Spleen (tissue), 7 donors: ENCODE data around the gene RASAL3.

Experiments
- POLR2A ChIP-seq, 3 donors: fragments of 450-650 bp; IDR thresholded peaks; one replicate each; pipeline ENCODE4 v1.5.1; 2017; ENCODE audit warnings: antibody characterized with exemption in 3 of 3, mild to moderate bottlenecking in 1 of 3
- TF ChIP-seq, protein P1 (sequence below), 11 experiments: fragments of 200-600 bp in 7 of 11; fragments of 450-650 bp in 4 of 11; sonication (generic) in 4 of 11; IDR thresholded peaks in 8 of 11; conservative IDR thresholded peaks in 3 of 11; 1 replicate in 7 of 11; 2 replicates in 4 of 11; pipeline versions ENCODE4 v1.4.0 to v1.8.0; 2016 to 2021; ENCODE audit warnings: antibody characterized with exemption in 11 of 11, inconsistent platforms in 4 of 11, mild to moderate bottlenecking in 1 of 11
- donor health status: DM: no; HTN: no; CAD: no; lungs with moderate emphysema.
- donor health status: DM: no; HTN: no; CAD: no.
- donor health status: DM: no; HTN: no; CAD: no.

DNA sequence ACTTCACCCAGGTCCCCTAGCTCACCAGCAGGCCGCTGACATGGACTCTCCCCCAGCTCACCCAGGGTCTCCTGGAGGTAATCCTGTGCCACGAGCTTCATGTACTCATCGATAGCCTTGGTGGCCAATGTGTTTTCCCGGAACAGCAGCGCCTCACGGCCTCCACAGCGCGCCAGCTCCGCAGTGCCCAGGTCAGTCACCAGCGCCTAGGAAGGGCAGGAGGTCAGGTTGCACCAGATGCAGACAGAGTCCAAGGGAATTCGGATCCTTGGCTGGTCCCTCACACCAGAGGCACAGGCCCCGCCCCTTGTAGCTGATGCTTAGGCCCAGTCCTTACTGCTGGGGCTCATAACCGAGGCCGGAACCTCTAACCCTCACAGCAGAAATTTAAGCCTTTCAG is 7.9 kb downstream of the RASAL3 start:
- TF ChIP-seq, protein P1, sequence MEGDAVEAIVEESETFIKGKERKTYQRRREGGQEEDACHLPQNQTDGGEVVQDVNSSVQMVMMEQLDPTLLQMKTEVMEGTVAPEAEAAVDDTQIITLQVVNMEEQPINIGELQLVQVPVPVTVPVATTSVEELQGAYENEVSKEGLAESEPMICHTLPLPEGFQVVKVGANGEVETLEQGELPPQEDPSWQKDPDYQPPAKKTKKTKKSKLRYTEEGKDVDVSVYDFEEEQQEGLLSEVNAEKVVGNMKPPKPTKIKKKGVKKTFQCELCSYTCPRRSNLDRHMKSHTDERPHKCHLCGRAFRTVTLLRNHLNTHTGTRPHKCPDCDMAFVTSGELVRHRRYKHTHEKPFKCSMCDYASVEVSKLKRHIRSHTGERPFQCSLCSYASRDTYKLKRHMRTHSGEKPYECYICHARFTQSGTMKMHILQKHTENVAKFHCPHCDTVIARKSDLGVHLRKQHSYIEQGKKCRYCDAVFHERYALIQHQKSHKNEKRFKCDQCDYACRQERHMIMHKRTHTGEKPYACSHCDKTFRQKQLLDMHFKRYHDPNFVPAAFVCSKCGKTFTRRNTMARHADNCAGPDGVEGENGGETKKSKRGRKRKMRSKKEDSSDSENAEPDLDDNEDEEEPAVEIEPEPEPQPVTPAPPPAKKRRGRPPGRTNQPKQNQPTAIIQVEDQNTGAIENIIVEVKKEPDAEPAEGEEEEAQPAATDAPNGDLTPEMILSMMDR (IDR thresholded peaks at IDR 0.05 in 8 of 11, conservative IDR thresholded peaks at IDR 0.05 in 3 of 11), result no peak
- TF ChIP-seq POLR2A (IDR thresholded peaks at IDR 0.05), result no peak
